Glutamatergic neuron (in vitro differentiated cells): Measurements from ENCODE around the gene PTPRM. TPM values are rescaled to one million over a fixed set of nuclear protein-coding genes. Genes with fewer than 3 reads are reported as not detected.
"Not testable (repeated sequence)": the region's sequence is repeated elsewhere in the genome, so short reads cannot be mapped to it uniquely, and the experiment has no call there.

Experiments used
- DNase-seq: peaks from one replicate; pipeline ENCODE4 v3.0.0; 2022
- H3K27ac Mint-ChIP-seq: one replicate; pipeline ENCODE4 v1.8.0; 2020; ENCODE audit warnings: mild to moderate bottlenecking, mixed read lengths, inconsistent platforms; ENCODE audit not compliant: unreplicated experiment
- H3K27me3 Mint-ChIP-seq: one replicate; pipeline ENCODE4 v1.8.0; 2020; ENCODE audit warnings: mild to moderate bottlenecking, moderate library complexity, mixed read lengths, inconsistent platforms; ENCODE audit not compliant: unreplicated experiment
- H3K36me3 Mint-ChIP-seq: one replicate; pipeline ENCODE4 v1.8.0; 2020; ENCODE audit warnings: mild to moderate bottlenecking, mixed read lengths, inconsistent platforms; ENCODE audit not compliant: unreplicated experiment
- H3K4me1 Mint-ChIP-seq: one replicate; pipeline ENCODE4 v1.8.0; 2020; ENCODE audit warnings: mild to moderate bottlenecking, low read depth, mixed read lengths, inconsistent platforms; ENCODE audit not compliant: unreplicated experiment
- H3K4me3 Mint-ChIP-seq: one replicate; pipeline ENCODE4 v1.8.0; 2020; ENCODE audit warnings: mild to moderate bottlenecking, mixed read lengths, inconsistent platforms; ENCODE audit not compliant: unreplicated experiment
- H3K9me3 Mint-ChIP-seq: one replicate; pipeline ENCODE4 v1.8.0; 2020; ENCODE audit warnings: mild to moderate bottlenecking, moderate library complexity, mixed read lengths, inconsistent platforms; ENCODE audit not compliant: unreplicated experiment
- total RNA-seq: library from RNA; stranded (reverse); fragmentation: NEBNext Ultra II Directional; extraction: Animal tissue kit (Norgen Biotek cat#: 25700); gene quantifications from one replicate; pipeline ENCODE4 v1.2.1, GENCODE V29; 2021; ENCODE audit not compliant: unreplicated experiment
- TF ChIP-seq, protein P1 (sequence below): fragments of 200-600 bp; sonication (generic); IDR thresholded peaks from one replicate; pipeline ENCODE4 v1.5.0; 2021; ENCODE audit not compliant: partially characterized antibody, unreplicated experiment

The PTPRM gene
- total RNA-seq, 1 donor from 2014 or later: 23.9 TPM

DNA sequence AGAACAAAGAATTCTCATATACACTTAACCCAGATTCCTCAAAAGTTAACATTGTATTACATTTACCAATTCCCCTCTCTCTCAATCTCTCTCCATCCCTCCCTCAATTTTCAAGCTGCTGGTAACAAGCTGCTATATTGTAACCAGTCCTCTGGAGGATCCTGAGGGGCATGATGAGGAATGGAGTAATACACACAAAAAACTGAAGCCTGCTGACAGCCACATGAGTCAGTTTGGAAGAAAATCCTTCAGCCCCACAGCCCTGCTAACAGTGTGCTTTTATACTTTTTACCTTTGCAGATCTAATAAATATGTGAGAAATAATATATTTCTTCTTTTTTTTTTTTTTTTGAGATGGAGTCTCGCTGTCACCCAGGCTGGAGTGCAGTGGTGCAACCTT is 876.4 kb downstream of the PTPRM start:
- TF ChIP-seq, protein P1, sequence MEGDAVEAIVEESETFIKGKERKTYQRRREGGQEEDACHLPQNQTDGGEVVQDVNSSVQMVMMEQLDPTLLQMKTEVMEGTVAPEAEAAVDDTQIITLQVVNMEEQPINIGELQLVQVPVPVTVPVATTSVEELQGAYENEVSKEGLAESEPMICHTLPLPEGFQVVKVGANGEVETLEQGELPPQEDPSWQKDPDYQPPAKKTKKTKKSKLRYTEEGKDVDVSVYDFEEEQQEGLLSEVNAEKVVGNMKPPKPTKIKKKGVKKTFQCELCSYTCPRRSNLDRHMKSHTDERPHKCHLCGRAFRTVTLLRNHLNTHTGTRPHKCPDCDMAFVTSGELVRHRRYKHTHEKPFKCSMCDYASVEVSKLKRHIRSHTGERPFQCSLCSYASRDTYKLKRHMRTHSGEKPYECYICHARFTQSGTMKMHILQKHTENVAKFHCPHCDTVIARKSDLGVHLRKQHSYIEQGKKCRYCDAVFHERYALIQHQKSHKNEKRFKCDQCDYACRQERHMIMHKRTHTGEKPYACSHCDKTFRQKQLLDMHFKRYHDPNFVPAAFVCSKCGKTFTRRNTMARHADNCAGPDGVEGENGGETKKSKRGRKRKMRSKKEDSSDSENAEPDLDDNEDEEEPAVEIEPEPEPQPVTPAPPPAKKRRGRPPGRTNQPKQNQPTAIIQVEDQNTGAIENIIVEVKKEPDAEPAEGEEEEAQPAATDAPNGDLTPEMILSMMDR: no peak
- H3K4me3 Mint-ChIP-seq: no peak overlapping the region
- no peak for DNase-seq
- H3K4me1 Mint-ChIP-seq: no peaks in the 10 kb centered on the region
- peaks cover 3% of the 10 kb centered on the region for H3K9me3 Mint-ChIP-seq
- H3K27ac Mint-ChIP-seq: no peak overlapping the region
- H3K27me3 Mint-ChIP-seq: no peaks in the 10 kb centered on the region
- H3K36me3 Mint-ChIP-seq: peaks cover 4% of the 10 kb centered on the region

DNA sequence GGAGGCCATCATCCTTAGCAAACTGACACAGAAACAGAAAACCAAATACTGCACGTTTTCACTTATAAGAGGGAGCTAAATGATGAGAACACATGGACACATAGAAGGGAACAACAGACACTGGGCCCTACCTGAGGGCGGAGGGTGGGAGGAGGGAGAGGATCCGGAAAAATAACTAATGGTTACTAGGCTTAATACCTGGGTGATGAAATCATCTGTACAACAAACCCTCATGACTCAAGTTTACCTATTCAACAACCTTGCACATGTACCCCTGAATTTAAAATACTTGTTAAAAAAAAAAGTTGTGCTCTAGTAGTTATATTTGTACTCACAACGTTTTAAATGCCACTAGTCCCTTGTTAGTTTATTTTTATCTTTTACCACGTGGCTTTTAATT is 879.8 kb downstream of the PTPRM start:
- H3K36me3 Mint-ChIP-seq, DNase-seq, H3K4me1 Mint-ChIP-seq, H3K27ac Mint-ChIP-seq, H3K4me3 Mint-ChIP-seq, H3K27me3 Mint-ChIP-seq, H3K9me3 Mint-ChIP-seq: not testable (repeated sequence)

DNA sequence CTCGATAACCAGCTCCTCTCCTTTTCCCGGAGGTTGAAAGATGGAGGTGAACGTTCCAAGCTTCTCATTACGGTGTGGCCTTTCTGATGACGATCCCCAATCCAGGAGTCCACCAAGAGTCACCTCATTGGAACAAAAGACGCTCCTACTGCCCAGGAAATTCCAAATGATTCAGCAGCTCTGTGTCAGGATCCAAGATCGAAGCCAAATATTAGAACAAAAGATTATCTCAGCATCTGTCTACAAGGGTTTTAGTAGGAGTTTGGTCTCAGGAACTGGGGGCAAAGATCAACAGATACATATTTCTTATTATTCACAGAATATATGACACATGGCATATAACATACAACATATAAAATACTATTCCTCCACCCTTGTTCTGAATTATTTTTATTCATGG is 881.0 kb downstream of the PTPRM start:
- H3K9me3 Mint-ChIP-seq: no peaks in the 10 kb centered on the region
- H3K36me3 Mint-ChIP-seq: no peaks in the 10 kb centered on the region
- H3K4me3 Mint-ChIP-seq: no peak overlapping the region
- TF ChIP-seq, protein P1: no peak
- no peak for DNase-seq
- H3K27ac Mint-ChIP-seq: no peak overlapping the region
- no peaks in the 10 kb centered on the region for H3K27me3 Mint-ChIP-seq
- no peaks in the 10 kb centered on the region for H3K4me1 Mint-ChIP-seq

DNA sequence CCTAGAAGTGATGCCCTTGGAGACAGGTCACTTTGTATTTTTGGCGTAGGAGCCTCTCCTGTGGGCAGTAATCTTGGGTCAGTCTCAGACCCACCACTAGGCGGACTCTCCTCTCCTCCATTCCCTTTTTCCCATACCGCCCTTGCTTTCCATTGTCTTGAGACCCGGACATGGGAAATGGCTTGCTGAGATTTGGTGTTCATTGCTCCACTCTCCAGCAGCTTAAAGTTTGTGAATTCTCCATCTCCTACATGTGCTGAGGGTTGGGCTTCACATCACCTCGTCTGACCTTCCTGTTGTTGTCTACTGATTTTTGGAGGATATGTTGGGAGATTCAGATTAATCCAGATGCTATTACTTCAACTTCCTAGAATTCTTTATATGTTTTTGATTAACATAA is 882.9 kb downstream of the PTPRM start:
- TF ChIP-seq, protein P1: peak; percentile 85
- no peak overlapping the region for H3K4me3 Mint-ChIP-seq
- H3K4me1 Mint-ChIP-seq: no peaks in the 10 kb centered on the region
- H3K9me3 Mint-ChIP-seq: no peaks in the 10 kb centered on the region
- H3K27ac Mint-ChIP-seq: no peak overlapping the region
- DNase-seq: peak; percentile 59
- H3K27me3 Mint-ChIP-seq: no peaks in the 10 kb centered on the region
- no peaks in the 10 kb centered on the region for H3K36me3 Mint-ChIP-seq

DNA sequence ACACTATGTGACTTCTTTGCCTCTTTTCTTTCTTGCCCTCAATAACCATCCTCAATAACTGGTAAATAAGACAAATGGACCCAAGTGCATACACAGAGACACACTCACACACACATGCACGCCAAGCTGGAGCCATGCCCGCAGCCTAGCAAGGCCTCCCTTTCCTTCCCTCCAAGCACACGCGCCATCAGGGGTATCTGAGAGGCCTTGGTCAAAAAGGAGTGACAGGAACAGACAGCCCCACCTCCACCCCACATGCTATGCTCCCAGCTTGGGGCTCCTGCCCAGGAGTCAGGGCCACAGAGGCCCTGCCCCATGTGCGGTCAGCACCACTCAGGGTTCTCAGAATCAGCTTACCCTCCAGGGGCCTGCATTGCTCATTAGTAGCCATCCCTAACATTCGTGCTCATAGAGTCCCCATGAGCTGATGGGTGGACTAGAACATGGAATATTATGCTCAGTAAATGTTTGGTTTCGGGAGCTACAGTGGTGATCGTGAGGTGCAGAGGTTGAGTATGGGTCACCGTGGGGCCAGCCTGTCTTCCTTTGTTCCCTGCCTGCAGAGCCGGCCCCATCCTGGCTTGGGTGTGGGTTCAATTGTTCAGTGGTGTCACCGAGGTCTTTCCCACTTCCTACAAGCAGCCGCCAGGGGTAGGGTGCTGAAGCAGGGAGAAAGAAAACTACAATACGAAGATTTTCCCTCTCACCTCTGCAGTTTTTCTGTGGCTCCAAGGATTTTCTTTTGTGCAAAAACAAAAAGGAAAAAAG is 884.0 kb downstream of the PTPRM start:
- H3K4me3 Mint-ChIP-seq: no peak overlapping the region
- no peaks in the 10 kb centered on the region for H3K4me1 Mint-ChIP-seq
- no peaks in the 10 kb centered on the region for H3K9me3 Mint-ChIP-seq
- no peaks in the 10 kb centered on the region for H3K27me3 Mint-ChIP-seq
- H3K36me3 Mint-ChIP-seq: no peaks in the 10 kb centered on the region
- no peak overlapping the region for H3K27ac Mint-ChIP-seq
- no peak for DNase-seq
- TF ChIP-seq, protein P1: no peak
